ENCODE data around the gene RAPGEF1.

- TF ChIP-seq CTCF (IDR thresholded peaks at IDR 0.05): no peak
- TF ChIP-seq POLR2A (IDR thresholded peaks at IDR 0.05): no peak
Observed at GRCh38 chr9:131649646-131650045, 90.2 kb downstream of the RAPGEF1 start.
